Uterus (tissue), 2 donors: ENCODE measurements around the gene ZSCAN5C.

Source experiments
- POLR2A ChIP-seq, 2 donors: fragments of 450-650 bp; IDR thresholded peaks; one replicate each; pipeline ENCODE4 v1.6.1; 2016; ENCODE audit warnings: antibody characterized with exemption in 2 of 2, mild to moderate bottlenecking in 1 of 2, moderate library complexity in 1 of 2
- TF ChIP-seq, protein P1 (sequence below), 4 experiments: fragments of 200-600 bp in 2 of 4; fragments of 450-650 bp in 2 of 4; sonication (generic) in 2 of 4; IDR thresholded peaks; one replicate each; pipeline ENCODE4 v1.5.1; 2016 to 2019; ENCODE audit warnings: antibody characterized with exemption in 4 of 4, mild to moderate bottlenecking in 2 of 4, moderate library complexity in 1 of 4

DNA sequence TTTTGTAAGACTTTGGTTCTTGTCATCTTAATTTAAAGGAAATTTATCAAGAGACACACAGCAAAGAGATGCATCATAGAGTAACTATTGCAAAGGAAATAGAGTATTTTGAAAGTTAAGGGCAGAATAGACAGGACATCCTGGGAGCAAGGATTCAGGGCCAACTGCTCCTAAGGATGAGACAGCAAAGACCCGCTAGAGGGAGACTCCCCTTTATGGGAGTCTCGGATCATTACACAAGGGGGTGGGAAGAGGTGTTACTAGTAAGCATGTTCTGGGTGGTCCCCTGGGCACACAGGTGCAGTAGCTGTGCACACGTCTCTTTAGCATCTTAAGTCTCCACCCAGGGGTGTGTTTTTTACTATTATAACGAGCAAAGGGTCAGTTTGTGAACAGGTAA is 9.6 kb downstream of the ZSCAN5C start:
- TF ChIP-seq, protein P1, sequence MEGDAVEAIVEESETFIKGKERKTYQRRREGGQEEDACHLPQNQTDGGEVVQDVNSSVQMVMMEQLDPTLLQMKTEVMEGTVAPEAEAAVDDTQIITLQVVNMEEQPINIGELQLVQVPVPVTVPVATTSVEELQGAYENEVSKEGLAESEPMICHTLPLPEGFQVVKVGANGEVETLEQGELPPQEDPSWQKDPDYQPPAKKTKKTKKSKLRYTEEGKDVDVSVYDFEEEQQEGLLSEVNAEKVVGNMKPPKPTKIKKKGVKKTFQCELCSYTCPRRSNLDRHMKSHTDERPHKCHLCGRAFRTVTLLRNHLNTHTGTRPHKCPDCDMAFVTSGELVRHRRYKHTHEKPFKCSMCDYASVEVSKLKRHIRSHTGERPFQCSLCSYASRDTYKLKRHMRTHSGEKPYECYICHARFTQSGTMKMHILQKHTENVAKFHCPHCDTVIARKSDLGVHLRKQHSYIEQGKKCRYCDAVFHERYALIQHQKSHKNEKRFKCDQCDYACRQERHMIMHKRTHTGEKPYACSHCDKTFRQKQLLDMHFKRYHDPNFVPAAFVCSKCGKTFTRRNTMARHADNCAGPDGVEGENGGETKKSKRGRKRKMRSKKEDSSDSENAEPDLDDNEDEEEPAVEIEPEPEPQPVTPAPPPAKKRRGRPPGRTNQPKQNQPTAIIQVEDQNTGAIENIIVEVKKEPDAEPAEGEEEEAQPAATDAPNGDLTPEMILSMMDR (IDR thresholded peaks at IDR 0.05), result no peak
- no peak for TF ChIP-seq POLR2A (IDR thresholded peaks at IDR 0.05)
